Ascending aorta (tissue), 1 donor: Measurements from ENCODE around the gene UBE2D1. TPM values are rescaled to one million over a fixed set of nuclear protein-coding genes. Genes with fewer than 3 reads are reported as not detected.

Source experiments
- total RNA-seq: library from RNA; depleted of rRNA; stranded (reverse); fragments of >200 nt; gene quantifications from one replicate; pipeline ENCODE4 v1.1.0, GENCODE V29; 2016

UBE2D1 gene
- total RNA-seq, 1 donor from 2014 or later = 4.2 TPM

Other genes with a start within 250 kb of the UBE2D1 start
- 2.8 TPM for gene IPMK, start 67.1 kb upstream of the UBE2D1 start, total RNA-seq
- gene CISD1, start 65.8 kb upstream of the UBE2D1 start, total RNA-seq = 18.0 TPM
- gene TFAM, start 50.4 kb downstream of the UBE2D1 start, total RNA-seq = 3.4 TPM
- 9.3 TPM for gene BICC1, start 177.9 kb downstream of the UBE2D1 start, total RNA-seq